NCI-H510A (cell line): Measurements from ENCODE around the gene IL17D.
"Not testable (repeated sequence)": the region's sequence is repeated elsewhere in the genome, so short reads cannot be mapped to it uniquely, and the experiment has no call there.

ENCODE experiments used
- DNase-seq: peaks from one replicate; lab custom pipeline; 2025; lab: John Stamatoyannopoulos, UW

Gene IL17D

DNA sequence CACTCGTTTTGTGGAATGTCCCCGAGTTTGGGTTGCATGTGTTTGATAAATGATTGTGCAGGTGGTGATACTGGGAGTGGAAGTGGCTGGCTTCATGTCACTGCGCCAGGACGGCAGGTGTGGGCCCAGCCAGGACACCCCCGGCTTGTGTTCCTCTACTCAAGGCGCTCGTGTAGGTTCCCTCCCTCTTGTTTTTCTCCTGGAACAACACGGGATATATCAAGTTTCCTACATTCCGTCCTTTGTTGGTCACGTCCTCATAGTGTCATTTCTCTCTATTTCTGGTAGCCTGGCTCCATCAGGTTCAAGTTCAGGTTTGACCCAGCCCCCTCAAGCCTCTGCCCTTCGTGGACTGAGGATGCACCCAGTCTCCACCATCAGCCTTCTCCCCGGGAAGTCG lies 16.3 kb downstream of the IL17D start:
- no peak for DNase-seq

- no peak for DNase-seq
These were observed 17.0 kb downstream of the IL17D start for GRCh38 chr13:20720499-20720898.

DNA sequence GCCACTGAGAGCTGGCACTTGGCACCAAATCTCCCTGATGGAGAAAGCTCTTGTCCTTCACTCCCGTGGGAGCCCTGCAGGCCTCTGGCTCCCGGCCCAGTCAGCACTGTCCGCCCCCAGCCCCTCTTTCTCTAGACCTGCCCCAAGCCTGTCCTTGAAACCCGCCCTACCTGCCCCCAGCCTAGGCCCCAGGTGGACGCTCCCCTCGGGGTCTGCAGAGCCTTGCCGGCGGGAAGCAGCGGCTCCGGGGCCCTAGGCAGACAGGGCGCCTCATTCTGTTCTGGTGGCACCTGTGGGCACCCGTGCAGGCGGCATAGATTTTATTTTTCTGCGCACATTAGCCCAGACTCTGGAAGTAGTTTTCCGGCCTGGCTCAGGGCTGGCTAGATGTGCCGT lies 17.6 kb downstream of the IL17D start:
- DNase-seq = no peak

DNA sequence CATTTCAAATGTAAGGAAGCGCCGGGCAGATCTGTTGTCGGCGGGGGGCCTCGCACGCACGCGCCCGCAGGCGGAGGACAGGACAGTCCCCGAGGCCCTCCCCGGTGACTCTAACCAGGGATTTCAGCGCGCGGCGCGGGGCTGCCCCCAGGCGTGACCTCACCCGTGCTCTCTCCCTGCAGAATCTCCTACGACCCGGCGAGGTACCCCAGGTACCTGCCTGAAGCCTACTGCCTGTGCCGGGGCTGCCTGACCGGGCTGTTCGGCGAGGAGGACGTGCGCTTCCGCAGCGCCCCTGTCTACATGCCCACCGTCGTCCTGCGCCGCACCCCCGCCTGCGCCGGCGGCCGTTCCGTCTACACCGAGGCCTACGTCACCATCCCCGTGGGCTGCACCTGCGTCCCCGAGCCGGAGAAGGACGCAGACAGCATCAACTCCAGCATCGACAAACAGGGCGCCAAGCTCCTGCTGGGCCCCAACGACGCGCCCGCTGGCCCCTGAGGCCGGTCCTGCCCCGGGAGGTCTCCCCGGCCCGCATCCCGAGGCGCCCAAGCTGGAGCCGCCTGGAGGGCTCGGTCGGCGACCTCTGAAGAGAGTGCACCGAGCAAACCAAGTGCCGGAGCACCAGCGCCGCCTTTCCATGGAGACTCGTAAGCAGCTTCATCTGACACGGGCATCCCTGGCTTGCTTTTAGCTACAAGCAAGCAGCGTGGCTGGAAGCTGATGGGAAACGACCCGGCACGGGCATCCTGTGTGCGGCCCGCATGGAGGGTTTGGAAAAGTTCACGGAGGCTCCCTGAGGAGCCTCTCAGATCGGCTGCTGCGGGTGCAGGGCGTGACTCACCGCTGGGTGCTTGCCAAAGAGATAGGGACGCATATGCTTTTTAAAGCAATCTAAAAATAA lies 18.2 kb downstream of the IL17D start:
- DNase-seq = no peak

- DNase-seq = no peak
These were observed 24.4 kb downstream of the IL17D start for GRCh38 chr13:20727856-20728255.

DNA sequence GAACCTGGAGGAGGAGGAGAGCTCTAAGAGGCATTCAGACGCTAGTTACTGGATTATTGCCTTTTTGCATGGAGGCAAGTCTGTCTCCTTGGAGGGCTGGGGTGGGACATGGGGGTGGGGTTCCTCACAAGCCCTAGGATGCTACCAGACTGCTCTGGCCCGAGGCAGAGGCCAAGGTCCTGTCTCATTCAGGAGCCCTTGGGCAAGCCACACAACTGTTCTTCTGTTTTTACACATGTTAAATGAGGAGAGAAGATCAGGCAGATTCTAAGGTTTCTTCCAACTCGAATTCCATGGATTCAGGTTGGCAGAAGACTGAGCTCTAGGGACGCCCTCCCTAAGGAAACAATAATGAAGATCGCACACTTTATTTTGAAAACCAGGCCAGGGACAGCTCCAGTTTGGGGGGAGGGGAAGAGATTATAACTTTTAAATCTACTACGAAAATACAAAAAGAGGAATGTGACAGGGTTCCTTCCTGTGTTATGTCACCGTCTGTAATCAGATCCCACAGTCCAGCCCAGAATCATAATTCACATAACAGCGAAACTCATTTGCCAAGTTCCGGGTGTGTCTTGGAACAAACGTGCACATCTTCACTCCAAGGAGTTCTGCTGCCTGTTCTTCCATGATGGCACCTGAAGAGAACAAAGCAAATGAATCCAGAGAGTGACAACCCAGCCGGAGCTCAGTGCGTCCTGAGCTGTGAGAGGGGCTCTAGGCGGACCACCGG lies 25.2 kb downstream of the IL17D start:
- DNase-seq = no peak

- DNase-seq = no peak
These were observed 26.4 kb downstream of the IL17D start for GRCh38 chr13:20729633-20730585.

GRCh38 chr13:20738616-20739015 lies 35.1 kb downstream of the IL17D start:
- no peak for DNase-seq

DNA sequence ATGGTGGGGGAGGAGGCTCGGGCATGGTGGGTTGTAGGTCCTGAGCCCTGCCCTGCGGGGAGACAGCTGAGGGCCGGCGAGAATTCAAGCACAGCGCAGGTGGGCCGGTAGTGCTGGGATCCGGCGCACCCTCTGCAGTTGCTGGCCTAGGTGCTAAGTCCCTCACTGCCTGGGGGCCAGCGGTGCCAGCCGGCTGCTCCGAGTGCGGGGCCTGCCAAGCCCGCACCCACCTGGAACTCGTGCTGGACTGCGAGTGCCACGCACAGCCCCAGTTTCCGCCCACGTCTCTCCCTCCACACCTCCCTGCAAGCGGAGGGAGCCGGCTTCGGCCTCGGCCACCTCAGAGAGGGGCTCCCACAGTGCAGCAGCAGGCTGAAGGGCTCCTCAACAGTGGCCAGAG lies 36.5 kb downstream of the IL17D start:
- DNase-seq = no peak

- DNase-seq = not testable (repeated sequence)
These were observed 40.4 kb downstream of the IL17D start for GRCh38 chr13:20743830-20744404.

DNA sequence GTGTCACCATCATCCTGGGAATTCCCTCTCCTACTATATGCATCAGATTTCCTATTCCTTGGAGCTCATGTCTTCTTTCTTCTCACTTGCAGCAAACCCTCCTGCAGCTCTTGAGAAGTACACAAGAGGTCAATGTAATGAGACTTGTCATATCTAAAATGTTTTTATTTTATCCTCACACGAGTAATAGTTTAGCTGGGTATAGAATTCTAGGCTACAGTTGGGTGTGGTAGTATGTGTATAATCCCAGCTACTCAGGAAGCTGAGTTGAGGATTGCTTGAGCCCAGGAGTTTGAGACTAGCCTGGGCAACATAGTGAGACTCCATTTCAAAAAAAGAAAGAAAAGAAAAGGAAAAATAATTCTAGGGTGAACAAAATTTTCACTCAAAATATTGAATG lies 45.9 kb downstream of the IL17D start:
- no peak for DNase-seq

DNA sequence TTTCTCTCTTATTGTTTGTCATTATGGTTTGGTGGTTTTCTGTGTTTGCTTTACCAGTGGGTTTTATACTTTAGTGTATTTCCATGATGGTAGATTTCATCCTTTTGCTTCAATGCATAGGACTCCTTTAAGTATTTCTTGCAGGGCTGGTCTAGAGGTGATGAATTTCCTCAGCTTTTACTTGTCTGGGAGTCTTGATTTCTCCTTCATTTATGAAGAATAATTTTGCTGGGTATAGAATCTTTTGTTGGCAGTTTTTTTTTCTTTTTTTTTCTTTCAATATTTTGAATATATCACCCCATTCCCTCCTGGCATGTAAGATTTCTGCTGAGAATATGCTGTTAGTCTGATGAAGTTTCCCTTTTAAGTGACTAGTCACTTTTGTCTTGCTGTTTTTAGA lies 50.5 kb downstream of the IL17D start:
- DNase-seq = no peak

GRCh38 chr13:20760872-20761271 lies 57.4 kb downstream of the IL17D start:
- no peak for DNase-seq

- no peak for DNase-seq
These were observed 63.9 kb downstream of the IL17D start for GRCh38 chr13:20767309-20767943.

DNA sequence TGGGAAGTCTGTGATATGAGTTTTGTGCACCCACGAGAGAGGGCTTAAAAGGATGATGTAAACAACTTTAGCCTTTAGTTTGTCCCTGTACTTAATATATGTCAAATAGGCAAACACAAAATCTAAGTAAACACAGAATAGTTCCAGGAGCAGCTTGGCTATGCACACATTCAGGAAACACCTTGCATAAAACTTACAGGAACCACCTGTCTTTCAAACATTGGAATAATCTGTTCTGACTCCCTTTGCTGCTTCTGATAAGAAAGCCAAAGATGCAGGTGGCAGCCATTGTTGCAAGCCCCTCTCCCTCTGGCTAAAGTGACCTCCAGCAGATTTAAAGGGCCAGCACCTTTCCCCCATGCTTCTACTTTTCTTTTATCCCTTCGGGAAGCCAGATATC lies 65.6 kb downstream of the IL17D start:
- no peak for DNase-seq

- DNase-seq = no peak
These were observed 66.3 kb downstream of the IL17D start for GRCh38 chr13:20769834-20770233.
